LNCaP clone FGC (cell line): ENCODE data around the gene MMEL1.

ENCODE experiments used
- DNase-seq: peaks from one replicate; pipeline ENCODE4 v3.0.0-alpha.2; 2011; ENCODE audit warnings: low read depth
- H3K4me3 ChIP-seq: 2 replicates; pipeline ENCODE4 v1.5.1; 2011; ENCODE audit warnings: mild to moderate bottlenecking, low read depth, low read length, control low read depth
- TF ChIP-seq, protein P1 (sequence below): IDR thresholded peaks from 2 replicates; pipeline ENCODE4 v1.5.1; 2012; ENCODE audit warnings: mild to moderate bottlenecking; ENCODE audit not compliant: control insufficient read depth, insufficient read depth; ENCODE audit errors: extremely low read depth

MMEL1 gene

GRCh38 chr1:2614145-2614544 lies 18.7 kb downstream of the MMEL1 start:
- TF ChIP-seq, protein P1, sequence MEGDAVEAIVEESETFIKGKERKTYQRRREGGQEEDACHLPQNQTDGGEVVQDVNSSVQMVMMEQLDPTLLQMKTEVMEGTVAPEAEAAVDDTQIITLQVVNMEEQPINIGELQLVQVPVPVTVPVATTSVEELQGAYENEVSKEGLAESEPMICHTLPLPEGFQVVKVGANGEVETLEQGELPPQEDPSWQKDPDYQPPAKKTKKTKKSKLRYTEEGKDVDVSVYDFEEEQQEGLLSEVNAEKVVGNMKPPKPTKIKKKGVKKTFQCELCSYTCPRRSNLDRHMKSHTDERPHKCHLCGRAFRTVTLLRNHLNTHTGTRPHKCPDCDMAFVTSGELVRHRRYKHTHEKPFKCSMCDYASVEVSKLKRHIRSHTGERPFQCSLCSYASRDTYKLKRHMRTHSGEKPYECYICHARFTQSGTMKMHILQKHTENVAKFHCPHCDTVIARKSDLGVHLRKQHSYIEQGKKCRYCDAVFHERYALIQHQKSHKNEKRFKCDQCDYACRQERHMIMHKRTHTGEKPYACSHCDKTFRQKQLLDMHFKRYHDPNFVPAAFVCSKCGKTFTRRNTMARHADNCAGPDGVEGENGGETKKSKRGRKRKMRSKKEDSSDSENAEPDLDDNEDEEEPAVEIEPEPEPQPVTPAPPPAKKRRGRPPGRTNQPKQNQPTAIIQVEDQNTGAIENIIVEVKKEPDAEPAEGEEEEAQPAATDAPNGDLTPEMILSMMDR = no peak
- no peak overlapping the region for H3K4me3 ChIP-seq
- no peak for DNase-seq

GRCh38 chr1:2612591-2613365 lies 20.0 kb downstream of the MMEL1 start:
- H3K4me3 ChIP-seq = no peak overlapping the region
- DNase-seq = no peak
- TF ChIP-seq, protein P1 = no peak

DNA sequence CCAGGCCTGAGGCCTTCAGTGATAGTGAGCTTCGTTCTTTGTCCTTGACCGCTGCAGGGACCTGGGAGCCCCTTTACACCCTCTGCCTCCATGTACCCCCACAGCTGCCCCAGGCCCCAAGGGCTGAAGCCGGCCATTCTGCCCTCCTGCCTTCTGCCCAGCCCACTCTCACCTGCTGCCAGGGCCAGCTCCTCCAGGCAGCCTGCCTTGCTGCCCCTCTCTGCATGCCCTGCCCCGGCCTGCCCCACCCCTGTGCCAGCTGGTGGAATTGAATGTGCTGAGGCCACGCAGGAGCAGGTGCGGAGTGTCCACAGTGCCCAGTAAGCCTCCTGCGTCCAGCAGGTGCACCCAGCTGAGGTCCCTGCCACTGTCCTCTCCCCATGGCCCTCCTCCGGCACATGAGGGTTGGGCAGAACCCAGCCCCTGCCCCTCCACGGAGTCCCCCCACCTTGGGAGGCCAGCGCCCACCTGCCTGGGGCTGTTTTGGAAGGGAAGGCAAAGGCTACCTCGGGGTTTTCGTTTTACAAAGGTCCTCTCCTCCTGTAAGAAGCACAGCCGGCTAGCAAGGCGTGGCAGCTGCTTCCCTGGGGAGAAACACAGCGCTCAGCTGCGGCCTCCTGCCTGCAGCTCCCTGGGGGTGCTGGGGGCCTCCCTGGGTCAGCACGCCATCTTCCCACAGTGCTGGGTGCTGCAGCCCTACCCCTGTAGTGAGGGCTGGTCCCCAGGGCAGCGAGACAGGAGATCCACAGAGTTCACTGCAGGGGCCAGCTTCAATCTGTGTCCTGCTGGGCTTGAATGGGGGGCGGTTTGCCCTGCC lies 21.0 kb downstream of the MMEL1 start:
- DNase-seq = no peak
- H3K4me3 ChIP-seq = no peak overlapping the region
- TF ChIP-seq, protein P1 = no peak

DNA sequence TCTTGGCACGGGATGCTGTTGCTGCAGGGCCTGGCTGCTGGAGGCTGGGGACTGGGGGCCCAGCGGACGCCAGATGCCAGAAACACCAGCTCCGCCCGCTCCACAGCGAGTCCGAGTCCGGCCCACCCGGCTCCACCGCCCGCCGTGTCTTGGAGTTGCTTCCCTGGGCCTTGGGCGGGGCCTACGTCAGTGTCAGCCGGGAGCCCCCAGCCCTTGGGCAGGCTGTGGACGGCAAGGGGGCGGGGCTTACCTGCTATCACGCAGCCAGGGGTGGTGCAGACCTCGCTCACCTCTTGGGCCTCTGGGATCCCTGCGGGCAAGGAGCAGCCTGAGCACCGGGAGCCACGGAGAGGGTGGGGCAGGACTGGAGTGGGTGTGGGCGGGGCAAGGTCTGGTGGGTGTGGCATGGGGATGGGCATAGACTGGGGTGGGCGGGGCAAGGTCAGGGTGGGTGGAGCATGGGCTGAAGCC lies 21.8 kb downstream of the MMEL1 start:
- no peak overlapping the region for H3K4me3 ChIP-seq
- DNase-seq = no peak
- TF ChIP-seq, protein P1 = no peak

- TF ChIP-seq, protein P1 = no peak
- no peak for DNase-seq
- no peak overlapping the region for H3K4me3 ChIP-seq
Measured at GRCh38 chr1:2610036-2610959, 22.5 kb downstream of the MMEL1 start.

DNA sequence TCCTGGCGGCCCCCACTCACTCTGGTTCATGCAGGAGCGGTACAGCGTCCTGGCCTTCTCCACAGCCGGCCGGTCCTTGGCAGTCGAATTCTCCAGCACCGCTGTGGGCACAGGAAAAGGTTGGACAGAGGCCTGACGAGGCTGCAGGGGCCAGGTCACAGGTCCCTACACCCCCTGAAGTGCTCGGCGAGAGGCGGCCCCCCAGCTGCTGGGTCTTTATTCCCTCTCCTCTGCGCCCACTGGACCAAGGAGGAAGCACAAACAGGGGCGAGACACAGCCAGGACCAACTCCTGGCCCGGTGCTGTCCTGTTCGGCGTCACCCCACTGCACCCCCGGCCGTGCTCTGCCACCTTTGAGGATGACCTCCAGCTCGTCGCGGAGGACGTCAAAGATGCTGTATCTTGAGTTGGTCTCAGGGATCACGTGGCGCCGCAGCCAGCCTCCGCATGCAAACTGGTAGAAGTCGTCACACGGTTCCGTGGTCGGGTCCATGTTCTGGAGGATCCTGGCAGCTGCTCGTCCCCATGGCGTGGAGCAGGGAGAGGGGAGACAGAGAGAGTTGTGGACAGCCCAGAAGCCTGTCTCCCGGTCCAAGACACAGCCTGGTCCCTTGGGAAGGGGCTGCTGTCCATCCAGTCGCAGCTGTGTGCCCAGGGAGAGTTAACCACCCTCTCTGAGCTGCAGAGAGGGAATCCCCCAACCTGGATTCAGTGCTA lies 23.3 kb downstream of the MMEL1 start:
- H3K4me3 ChIP-seq = no peak overlapping the region
- TF ChIP-seq, protein P1 = no peak
- DNase-seq = no peak
